ENCODE data around the gene PSMB2. TPM values are rescaled to one million over a fixed set of nuclear protein-coding genes. Genes with fewer than 3 reads are reported as not detected.

PSMB2 gene
- total RNA-seq, 1 experiment from 2014 or later: 59.9 TPM

DNA sequence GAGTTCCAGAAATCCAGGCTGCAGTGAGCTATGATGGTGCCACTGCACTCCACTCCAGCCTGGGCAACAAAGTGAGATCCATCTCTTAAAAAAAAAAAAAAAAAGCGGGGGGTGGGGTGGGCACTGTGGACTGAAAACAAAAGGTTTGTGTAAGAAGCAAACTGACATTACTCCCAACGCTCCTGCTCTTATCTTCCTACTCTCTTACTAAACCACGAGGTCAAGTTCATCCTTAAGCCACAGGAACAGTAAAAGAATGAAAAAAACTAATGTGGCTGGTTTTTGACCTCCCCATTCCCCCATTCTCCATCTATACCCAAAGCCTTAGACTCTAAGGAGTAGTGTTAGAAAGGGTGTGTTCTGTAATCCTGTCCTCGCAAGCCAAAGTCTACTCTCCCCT, 37.4 kb downstream of the PSMB2 start:
- no TSS peak for BruUV-seq (replicated peaks)
- DNase-seq: no peak
- Histone ChIP-seq H3K4me1 (no peaks in the 10 kb centered on the region), H3K27me3 (replicated peaks; ENCODE audit: control insufficient read depth, insufficient read depth, low read length) (no peaks in the 10 kb centered on the region), H3K9me3 (no peaks in the 10 kb centered on the region), H3K4me3 (ENCODE audit: low read depth, low read length) (no peak overlapping the region), H3K36me3 (ENCODE audit: control insufficient read depth, insufficient read depth, low read length) (no peaks in the 10 kb centered on the region)
- ChIA-PET POLR2A (no interaction called here), CTCF (no interaction called here)
- Mint-ChIP-seq H3K36me3 (ENCODE audit: insufficient read depth, unreplicated experiment) (peaks cover 34% of the 10 kb centered on the region), H3K4me1 (ENCODE audit: low read depth, unreplicated experiment) (no peaks in the 10 kb centered on the region), H3K27me3 (ENCODE audit: insufficient read depth, unreplicated experiment) (no peaks in the 10 kb centered on the region), H3K9me3 (ENCODE audit: unreplicated experiment) (no peaks in the 10 kb centered on the region), H3K4me3 (ENCODE audit: unreplicated experiment) (no peak overlapping the region), H3K27ac (ENCODE audit: unreplicated experiment) (no peak overlapping the region)
- no peak for TF ChIP-seq CTCF (IDR thresholded peaks at IDR 0.05; ENCODE audit: insufficient read depth in 1 of 2, low read depth in 1 of 2, low read length in 1 of 2, severe bottlenecking in 1 of 2, unreplicated experiment in 1 of 2)
- intact Hi-C loops (cut with micrococcal nuclease; ENCODE audit: unreplicated experiment): no loop called here

GRCh38 chr1:35603468-35603867, 37.9 kb downstream of the PSMB2 start:
- Mint-ChIP-seq H3K27me3 (ENCODE audit: insufficient read depth, unreplicated experiment) (no peaks in the 10 kb centered on the region), H3K9me3 (ENCODE audit: unreplicated experiment) (no peaks in the 10 kb centered on the region), H3K36me3 (ENCODE audit: insufficient read depth, unreplicated experiment) (peaks cover 33% of the 10 kb centered on the region), H3K27ac (ENCODE audit: unreplicated experiment) (no peak overlapping the region), H3K4me1 (ENCODE audit: low read depth, unreplicated experiment) (no peaks in the 10 kb centered on the region), H3K4me3 (ENCODE audit: unreplicated experiment) (no peak overlapping the region)
- no peaks in the 10 kb centered on the region for H3K4me1 ChIP-seq
- POLR2A ChIA-PET: no interaction called here
- DNase-seq: no peak
- CTCF ChIA-PET: no interaction called here
- H3K9me3 ChIP-seq: no peaks in the 10 kb centered on the region
- no peak for TF ChIP-seq CTCF (IDR thresholded peaks at IDR 0.05; ENCODE audit: insufficient read depth in 1 of 2, low read depth in 1 of 2, low read length in 1 of 2, severe bottlenecking in 1 of 2, unreplicated experiment in 1 of 2)
- no peaks in the 10 kb centered on the region for H3K36me3 ChIP-seq (ENCODE audit: control insufficient read depth, insufficient read depth, low read length)
- intact Hi-C loops (cut with micrococcal nuclease; ENCODE audit: unreplicated experiment): no loop called here
- H3K4me3 ChIP-seq (ENCODE audit: low read depth, low read length): no peak overlapping the region
- no peaks in the 10 kb centered on the region for H3K27me3 ChIP-seq (replicated peaks; ENCODE audit: control insufficient read depth, insufficient read depth, low read length)
- no TSS peak for BruUV-seq (replicated peaks)

GRCh38 chr1:35600593-35600992, 40.7 kb downstream of the PSMB2 start:
- no peaks in the 10 kb centered on the region for H3K27me3 ChIP-seq (replicated peaks; ENCODE audit: control insufficient read depth, insufficient read depth, low read length)
- no TSS peak for BruUV-seq (replicated peaks)
- H3K36me3 ChIP-seq (ENCODE audit: control insufficient read depth, insufficient read depth, low read length): no peaks in the 10 kb centered on the region
- POLR2A ChIA-PET: no interaction called here
- H3K4me3 ChIP-seq (ENCODE audit: low read depth, low read length): no peak overlapping the region
- no peaks in the 10 kb centered on the region for H3K4me1 ChIP-seq
- Mint-ChIP-seq H3K4me1 (ENCODE audit: low read depth, unreplicated experiment) (no peaks in the 10 kb centered on the region), H3K27me3 (ENCODE audit: insufficient read depth, unreplicated experiment) (no peaks in the 10 kb centered on the region), H3K9me3 (ENCODE audit: unreplicated experiment) (no peaks in the 10 kb centered on the region), H3K27ac (ENCODE audit: unreplicated experiment) (no peak overlapping the region), H3K4me3 (ENCODE audit: unreplicated experiment) (no peak overlapping the region), H3K36me3 (ENCODE audit: insufficient read depth, unreplicated experiment) (peaks cover 34% of the 10 kb centered on the region)
- CTCF ChIA-PET: no interaction called here
- TF ChIP-seq CTCF (IDR thresholded peaks at IDR 0.05; ENCODE audit: insufficient read depth in 1 of 2, low read depth in 1 of 2, low read length in 1 of 2, severe bottlenecking in 1 of 2, unreplicated experiment in 1 of 2): no peak
- no peak for DNase-seq
- intact Hi-C loops (cut with micrococcal nuclease; ENCODE audit: unreplicated experiment): no loop called here
- H3K9me3 ChIP-seq: no peaks in the 10 kb centered on the region
